ENCODE results near the gene PMM2. TPM values are rescaled to one million over a fixed set of nuclear protein-coding genes. Genes with fewer than 3 reads are reported as not detected.

Gene PMM2
- total and polyA plus RNA-seq, 2 donors from 2014 or later = 21.5 to 39.5 TPM

- H3K36me3 ChIP-seq (ENCODE audit: control insufficient read depth in 2 of 3, insufficient read depth in 3 of 3, low read length in 3 of 3) = peaks cover 4 to 24% (median 18%) of the 10 kb centered on the region in 3 donors
- peaks cover 0 to 9% (median 5%) of the 10 kb centered on the region in 3 donors for H3K4me1 ChIP-seq (ENCODE audit: control insufficient read depth in 2 of 3, insufficient read depth in 2 of 3, low read depth in 1 of 3, low read length in 3 of 3)
- FAIRE-seq = no peak
- no peaks in the 10 kb centered on the region for H3K27me3 ChIP-seq (ENCODE audit: control insufficient read depth, insufficient read depth, low read length)
- no peak for DNase-seq
- intact Hi-C loops (cut with DNase I) = no loop called here
- no peak overlapping the region for H3K9ac ChIP-seq (ENCODE audit: low read length in 3 of 3)
- no peaks in the 10 kb centered on the region for H3K9me3 ChIP-seq (ENCODE audit: control insufficient read depth in 2 of 3, insufficient read depth in 1 of 3, low read length in 3 of 3)
- H3K27ac ChIP-seq (ENCODE audit: low read depth in 2 of 2, low read length in 2 of 2) = peak overlapping the region in 1 of 2 donors; percentile 23
- H3K4me3 ChIP-seq (ENCODE audit: low read length in 3 of 3) = no peak overlapping the region
- TF ChIP-seq CTCF (IDR thresholded peaks at IDR 0.05; ENCODE audit: borderline replicate concordance, extremely low read depth, insufficient read depth) = no peak
Measured at GRCh38 chr16:8852534-8852933, 54.9 kb downstream of the PMM2 start.

GRCh38 chr16:8853150-8853549, 55.5 kb downstream of the PMM2 start:
- intact Hi-C loops (cut with DNase I) = no loop called here
- Histone ChIP-seq H3K9ac (ENCODE audit: low read length in 3 of 3) (no peak overlapping the region), H3K36me3 (ENCODE audit: control insufficient read depth in 2 of 3, insufficient read depth in 3 of 3, low read length in 3 of 3) (peaks cover 4 to 24% (median 18%) of the 10 kb centered on the region in 3 donors), H3K4me3 (ENCODE audit: low read length in 3 of 3) (no peak overlapping the region), H3K27me3 (ENCODE audit: control insufficient read depth, insufficient read depth, low read length) (no peaks in the 10 kb centered on the region), H3K27ac (ENCODE audit: low read depth in 2 of 2, low read length in 2 of 2) (peak overlapping the region in 1 of 2 donors; percentile 33), H3K4me1 (ENCODE audit: control insufficient read depth in 2 of 3, insufficient read depth in 2 of 3, low read depth in 1 of 3, low read length in 3 of 3) (peaks cover 0 to 9% (median 5%) of the 10 kb centered on the region in 3 donors), H3K9me3 (ENCODE audit: control insufficient read depth in 2 of 3, insufficient read depth in 1 of 3, low read length in 3 of 3) (no peaks in the 10 kb centered on the region)
- TF ChIP-seq CTCF (IDR thresholded peaks at IDR 0.05; ENCODE audit: borderline replicate concordance, extremely low read depth, insufficient read depth) = no peak
- DNase-seq (no peak), FAIRE-seq (no peak)

GRCh38 chr16:8853611-8854010, 56.0 kb downstream of the PMM2 start:
- H3K4me3 ChIP-seq (ENCODE audit: low read length in 3 of 3) = no peak overlapping the region

More at GRCh38 chr16:8853611-8854010, 56.0 kb downstream of the PMM2 start:
- Histone ChIP-seq H3K9me3 (ENCODE audit: control insufficient read depth in 2 of 3, insufficient read depth in 1 of 3, low read length in 3 of 3) (no peaks in the 10 kb centered on the region), H3K4me1 (ENCODE audit: control insufficient read depth in 2 of 3, insufficient read depth in 2 of 3, low read depth in 1 of 3, low read length in 3 of 3) (peaks cover 0 to 9% (median 5%) of the 10 kb centered on the region in 3 donors), H3K27me3 (ENCODE audit: control insufficient read depth, insufficient read depth, low read length) (no peaks in the 10 kb centered on the region), H3K9ac (ENCODE audit: low read length in 3 of 3) (no peak overlapping the region), H3K36me3 (ENCODE audit: control insufficient read depth in 2 of 3, insufficient read depth in 3 of 3, low read length in 3 of 3) (peaks cover 4 to 22% (median 18%) of the 10 kb centered on the region in 3 donors), H3K27ac (ENCODE audit: low read depth in 2 of 2, low read length in 2 of 2) (peak overlapping the region in 1 of 2 donors; percentile 33)
- no peak for TF ChIP-seq CTCF (IDR thresholded peaks at IDR 0.05; ENCODE audit: borderline replicate concordance, extremely low read depth, insufficient read depth)
- intact Hi-C loops (cut with DNase I) = no loop called here
- no peak for FAIRE-seq
- DNase-seq = no peak

All from kidney (tissue), 14 donors.